ENCODE results near the gene CSF2RB.

DNA sequence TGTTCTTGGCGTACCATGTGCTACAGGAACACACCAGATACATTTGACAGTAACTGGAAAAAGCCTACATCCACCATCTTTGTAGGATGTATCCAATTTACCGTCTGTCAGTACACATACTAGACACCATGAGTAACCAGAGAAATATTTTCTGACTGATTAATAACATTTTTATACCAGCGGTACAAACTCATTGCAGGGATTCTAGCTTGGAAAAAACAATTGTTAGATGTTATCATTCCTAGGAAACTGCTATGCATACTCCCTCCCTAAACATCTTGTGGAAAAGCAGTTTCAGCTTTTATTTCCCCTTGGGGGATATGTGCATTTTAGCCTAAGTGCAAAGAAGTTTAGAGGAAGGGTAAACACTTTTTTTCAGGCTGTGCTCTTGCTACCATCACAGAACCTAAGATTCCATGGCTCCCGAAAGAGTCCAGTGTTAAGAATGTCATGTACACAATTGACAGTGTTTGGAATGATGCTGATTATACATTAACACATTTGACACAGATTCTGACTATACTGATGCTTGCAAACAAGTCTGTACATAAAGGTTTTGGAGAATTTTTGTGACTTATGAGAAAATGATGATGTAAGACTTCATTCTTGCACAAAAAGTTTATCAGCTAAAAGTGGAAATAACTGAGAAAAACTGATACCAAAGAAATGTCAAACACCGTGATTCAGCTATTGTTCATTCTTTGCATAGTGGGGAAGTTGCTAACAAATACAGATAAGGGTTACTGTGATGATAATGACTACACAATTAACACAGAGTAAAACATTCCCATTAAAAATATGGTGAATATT, 28.9 kb upstream of the CSF2RB start:
- TF ChIP-seq, protein P1, sequence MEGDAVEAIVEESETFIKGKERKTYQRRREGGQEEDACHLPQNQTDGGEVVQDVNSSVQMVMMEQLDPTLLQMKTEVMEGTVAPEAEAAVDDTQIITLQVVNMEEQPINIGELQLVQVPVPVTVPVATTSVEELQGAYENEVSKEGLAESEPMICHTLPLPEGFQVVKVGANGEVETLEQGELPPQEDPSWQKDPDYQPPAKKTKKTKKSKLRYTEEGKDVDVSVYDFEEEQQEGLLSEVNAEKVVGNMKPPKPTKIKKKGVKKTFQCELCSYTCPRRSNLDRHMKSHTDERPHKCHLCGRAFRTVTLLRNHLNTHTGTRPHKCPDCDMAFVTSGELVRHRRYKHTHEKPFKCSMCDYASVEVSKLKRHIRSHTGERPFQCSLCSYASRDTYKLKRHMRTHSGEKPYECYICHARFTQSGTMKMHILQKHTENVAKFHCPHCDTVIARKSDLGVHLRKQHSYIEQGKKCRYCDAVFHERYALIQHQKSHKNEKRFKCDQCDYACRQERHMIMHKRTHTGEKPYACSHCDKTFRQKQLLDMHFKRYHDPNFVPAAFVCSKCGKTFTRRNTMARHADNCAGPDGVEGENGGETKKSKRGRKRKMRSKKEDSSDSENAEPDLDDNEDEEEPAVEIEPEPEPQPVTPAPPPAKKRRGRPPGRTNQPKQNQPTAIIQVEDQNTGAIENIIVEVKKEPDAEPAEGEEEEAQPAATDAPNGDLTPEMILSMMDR (conservative IDR thresholded peaks at IDR 0.05), result no peak
- TF ChIP-seq ZFX (IDR thresholded peaks at IDR 0.05), result no peak
